ENCODE results near the gene TBX21. TPM values are rescaled to one million over a fixed set of nuclear protein-coding genes. Genes with fewer than 3 reads are reported as not detected.

TBX21 gene
- total RNA-seq, 1 experiment from 2014 or later: 0.15 TPM

DNA sequence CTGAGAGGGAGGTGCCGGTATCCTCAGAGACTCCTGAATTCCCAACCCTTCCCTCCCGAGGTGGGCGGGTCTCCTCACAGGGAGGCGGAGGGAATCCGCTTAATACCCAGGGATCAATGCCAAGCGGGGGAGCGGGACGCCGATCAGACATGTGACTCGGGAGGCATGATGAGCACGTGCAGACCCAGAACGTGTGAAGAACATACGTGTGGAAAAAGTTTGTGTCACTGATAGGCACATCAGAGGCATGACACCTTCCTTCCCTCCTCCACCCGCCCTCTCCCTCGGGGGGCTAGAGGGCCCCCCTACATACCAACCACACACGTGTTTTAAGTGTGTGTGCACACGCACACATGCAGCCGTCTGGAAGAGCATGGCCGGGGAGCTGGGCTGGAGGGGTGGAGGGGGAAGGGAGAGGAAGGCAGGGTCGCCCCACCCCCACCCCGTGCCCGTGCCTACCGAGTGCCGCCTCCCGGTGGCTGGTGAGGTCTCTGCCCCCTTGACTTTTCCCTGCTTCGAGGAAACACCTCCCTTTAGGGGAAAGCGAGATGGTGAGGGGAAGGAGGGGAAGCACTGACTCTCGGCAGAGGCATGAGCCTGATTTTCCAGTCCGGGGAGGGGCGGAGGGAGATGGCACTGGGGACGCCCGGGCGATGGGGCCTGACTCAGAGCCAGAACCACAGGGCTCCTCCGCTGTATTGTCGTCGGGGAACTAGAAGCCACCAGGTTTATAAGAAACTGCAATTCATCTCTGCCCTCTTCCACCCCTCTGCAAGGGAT lies 12.1 kb upstream of the TBX21 start (continued):
- TF ChIP-seq ZNF219 (CRISPR knock-in tag; IDR thresholded peaks at IDR 0.05; ENCODE audit: borderline replicate concordance) (peak; percentile 81; the same call in 1 of the 2 replicates), ETV6 (CRISPR knock-in tag; IDR thresholded peaks at IDR 0.05) (peak; percentile 85; the same call in 1 of the 2 replicates), ZNF121 (CRISPR knock-in tag; IDR thresholded peaks at IDR 0.05) (no peak), NR2C2 (CRISPR knock-in tag; IDR thresholded peaks at IDR 0.05) (peak; percentile 80), CREB1 (CRISPR knock-in tag; IDR thresholded peaks at IDR 0.05) (peak; percentile 84), PRRX2 (CRISPR knock-in tag; IDR thresholded peaks at IDR 0.05) (no peak), FOXJ3 (CRISPR knock-in tag; IDR thresholded peaks at IDR 0.05; ENCODE audit: borderline replicate concordance) (peak; percentile 83; the same call in 1 of the 2 replicates), SMAD3 (CRISPR knock-in tag; IDR thresholded peaks at IDR 0.05; ENCODE audit: borderline replicate concordance) (peak; percentile 93; the same call in 1 of the 2 replicates), ESRRA (CRISPR knock-in tag; IDR thresholded peaks at IDR 0.05; ENCODE audit: borderline replicate concordance) (peak; percentile 90), ATF1 (CRISPR knock-in tag; IDR thresholded peaks at IDR 0.05) (no peak), GRHL2 (CRISPR knock-in tag; IDR thresholded peaks at IDR 0.05; ENCODE audit: insufficient replicate concordance, severe bottlenecking) (no peak), ZNF317 (CRISPR knock-in tag; IDR thresholded peaks at IDR 0.05; ENCODE audit: borderline replicate concordance, low read depth) (no peak), EMX1 (CRISPR knock-in tag; IDR thresholded peaks at IDR 0.05) (no peak)
- TF ChIP-seq, protein P1, sequence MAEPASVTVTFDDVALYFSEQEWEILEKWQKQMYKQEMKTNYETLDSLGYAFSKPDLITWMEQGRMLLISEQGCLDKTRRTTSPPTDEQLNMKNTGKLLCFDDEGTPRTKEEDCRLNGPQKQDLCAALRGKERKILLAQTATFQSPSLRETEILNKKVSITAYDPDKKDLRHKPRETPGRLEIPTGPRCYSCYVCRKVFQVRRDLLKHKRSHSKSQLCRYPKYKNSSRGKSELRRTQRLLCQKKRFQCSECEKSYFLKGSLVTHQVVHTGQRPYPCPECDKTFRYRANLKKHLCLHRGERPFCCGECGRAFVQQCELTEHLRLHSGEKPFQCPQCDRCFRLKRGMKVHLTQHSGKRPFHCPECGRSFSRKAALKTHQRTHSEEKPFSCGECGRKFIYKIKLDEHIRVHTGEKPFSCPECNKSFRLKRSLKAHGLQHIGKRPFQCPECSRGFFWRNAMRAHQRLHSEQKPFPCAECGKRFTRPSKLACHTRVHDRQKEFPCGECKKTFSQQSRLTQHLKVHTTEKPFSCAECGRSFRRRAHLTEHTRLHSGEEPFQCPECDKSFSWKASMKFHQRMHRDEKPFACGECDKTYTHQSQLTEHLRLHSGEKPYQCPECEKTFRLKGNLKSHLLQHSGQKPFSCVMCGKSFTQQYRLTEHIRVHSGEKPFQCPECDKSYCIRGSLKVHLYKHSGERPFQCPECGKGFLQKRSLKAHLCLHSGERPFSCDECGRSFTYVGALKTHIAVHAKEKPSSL (CRISPR knock-in tag; conservative IDR thresholded peaks at IDR 0.05): no peak
- TF ChIP-seq, protein P2, sequence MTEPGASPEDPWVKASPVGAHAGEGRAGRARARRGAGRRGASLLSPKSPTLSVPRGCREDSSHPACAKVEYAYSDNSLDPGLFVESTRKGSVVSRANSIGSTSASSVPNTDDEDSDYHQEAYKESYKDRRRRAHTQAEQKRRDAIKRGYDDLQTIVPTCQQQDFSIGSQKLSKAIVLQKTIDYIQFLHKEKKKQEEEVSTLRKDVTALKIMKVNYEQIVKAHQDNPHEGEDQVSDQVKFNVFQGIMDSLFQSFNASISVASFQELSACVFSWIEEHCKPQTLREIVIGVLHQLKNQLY (CRISPR knock-in tag; IDR thresholded peaks at IDR 0.05): no peak
- TF ChIP-seq, protein P3, sequence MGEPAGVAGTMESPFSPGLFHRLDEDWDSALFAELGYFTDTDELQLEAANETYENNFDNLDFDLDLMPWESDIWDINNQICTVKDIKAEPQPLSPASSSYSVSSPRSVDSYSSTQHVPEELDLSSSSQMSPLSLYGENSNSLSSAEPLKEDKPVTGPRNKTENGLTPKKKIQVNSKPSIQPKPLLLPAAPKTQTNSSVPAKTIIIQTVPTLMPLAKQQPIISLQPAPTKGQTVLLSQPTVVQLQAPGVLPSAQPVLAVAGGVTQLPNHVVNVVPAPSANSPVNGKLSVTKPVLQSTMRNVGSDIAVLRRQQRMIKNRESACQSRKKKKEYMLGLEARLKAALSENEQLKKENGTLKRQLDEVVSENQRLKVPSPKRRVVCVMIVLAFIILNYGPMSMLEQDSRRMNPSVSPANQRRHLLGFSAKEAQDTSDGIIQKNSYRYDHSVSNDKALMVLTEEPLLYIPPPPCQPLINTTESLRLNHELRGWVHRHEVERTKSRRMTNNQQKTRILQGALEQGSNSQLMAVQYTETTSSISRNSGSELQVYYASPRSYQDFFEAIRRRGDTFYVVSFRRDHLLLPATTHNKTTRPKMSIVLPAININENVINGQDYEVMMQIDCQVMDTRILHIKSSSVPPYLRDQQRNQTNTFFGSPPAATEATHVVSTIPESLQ (CRISPR knock-in tag; IDR thresholded peaks at IDR 0.05): no peak
- TF ChIP-seq, protein P4, sequence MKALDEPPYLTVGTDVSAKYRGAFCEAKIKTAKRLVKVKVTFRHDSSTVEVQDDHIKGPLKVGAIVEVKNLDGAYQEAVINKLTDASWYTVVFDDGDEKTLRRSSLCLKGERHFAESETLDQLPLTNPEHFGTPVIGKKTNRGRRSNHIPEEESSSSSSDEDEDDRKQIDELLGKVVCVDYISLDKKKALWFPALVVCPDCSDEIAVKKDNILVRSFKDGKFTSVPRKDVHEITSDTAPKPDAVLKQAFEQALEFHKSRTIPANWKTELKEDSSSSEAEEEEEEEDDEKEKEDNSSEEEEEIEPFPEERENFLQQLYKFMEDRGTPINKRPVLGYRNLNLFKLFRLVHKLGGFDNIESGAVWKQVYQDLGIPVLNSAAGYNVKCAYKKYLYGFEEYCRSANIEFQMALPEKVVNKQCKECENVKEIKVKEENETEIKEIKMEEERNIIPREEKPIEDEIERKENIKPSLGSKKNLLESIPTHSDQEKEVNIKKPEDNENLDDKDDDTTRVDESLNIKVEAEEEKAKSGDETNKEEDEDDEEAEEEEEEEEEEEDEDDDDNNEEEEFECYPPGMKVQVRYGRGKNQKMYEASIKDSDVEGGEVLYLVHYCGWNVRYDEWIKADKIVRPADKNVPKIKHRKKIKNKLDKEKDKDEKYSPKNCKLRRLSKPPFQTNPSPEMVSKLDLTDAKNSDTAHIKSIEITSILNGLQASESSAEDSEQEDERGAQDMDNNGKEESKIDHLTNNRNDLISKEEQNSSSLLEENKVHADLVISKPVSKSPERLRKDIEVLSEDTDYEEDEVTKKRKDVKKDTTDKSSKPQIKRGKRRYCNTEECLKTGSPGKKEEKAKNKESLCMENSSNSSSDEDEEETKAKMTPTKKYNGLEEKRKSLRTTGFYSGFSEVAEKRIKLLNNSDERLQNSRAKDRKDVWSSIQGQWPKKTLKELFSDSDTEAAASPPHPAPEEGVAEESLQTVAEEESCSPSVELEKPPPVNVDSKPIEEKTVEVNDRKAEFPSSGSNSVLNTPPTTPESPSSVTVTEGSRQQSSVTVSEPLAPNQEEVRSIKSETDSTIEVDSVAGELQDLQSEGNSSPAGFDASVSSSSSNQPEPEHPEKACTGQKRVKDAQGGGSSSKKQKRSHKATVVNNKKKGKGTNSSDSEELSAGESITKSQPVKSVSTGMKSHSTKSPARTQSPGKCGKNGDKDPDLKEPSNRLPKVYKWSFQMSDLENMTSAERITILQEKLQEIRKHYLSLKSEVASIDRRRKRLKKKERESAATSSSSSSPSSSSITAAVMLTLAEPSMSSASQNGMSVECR (CRISPR knock-in tag; IDR thresholded peaks at IDR 0.05; ENCODE audit: borderline replicate concordance): peak; percentile 61; the same call in 1 of the 2 replicates
- TF ChIP-seq, protein P5, sequence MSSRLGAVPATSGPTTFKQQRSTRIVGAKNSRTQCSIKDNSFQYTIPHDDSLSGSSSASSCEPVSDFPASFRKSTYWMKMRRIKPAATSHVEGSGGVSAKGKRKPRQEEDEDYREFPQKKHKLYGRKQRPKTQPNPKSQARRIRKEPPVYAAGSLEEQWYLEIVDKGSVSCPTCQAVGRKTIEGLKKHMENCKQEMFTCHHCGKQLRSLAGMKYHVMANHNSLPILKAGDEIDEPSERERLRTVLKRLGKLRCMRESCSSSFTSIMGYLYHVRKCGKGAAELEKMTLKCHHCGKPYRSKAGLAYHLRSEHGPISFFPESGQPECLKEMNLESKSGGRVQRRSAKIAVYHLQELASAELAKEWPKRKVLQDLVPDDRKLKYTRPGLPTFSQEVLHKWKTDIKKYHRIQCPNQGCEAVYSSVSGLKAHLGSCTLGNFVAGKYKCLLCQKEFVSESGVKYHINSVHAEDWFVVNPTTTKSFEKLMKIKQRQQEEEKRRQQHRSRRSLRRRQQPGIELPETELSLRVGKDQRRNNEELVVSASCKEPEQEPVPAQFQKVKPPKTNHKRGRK (CRISPR knock-in tag; IDR thresholded peaks at IDR 0.05; ENCODE audit: borderline replicate concordance): no peak
- TF ChIP-seq, protein P6, sequence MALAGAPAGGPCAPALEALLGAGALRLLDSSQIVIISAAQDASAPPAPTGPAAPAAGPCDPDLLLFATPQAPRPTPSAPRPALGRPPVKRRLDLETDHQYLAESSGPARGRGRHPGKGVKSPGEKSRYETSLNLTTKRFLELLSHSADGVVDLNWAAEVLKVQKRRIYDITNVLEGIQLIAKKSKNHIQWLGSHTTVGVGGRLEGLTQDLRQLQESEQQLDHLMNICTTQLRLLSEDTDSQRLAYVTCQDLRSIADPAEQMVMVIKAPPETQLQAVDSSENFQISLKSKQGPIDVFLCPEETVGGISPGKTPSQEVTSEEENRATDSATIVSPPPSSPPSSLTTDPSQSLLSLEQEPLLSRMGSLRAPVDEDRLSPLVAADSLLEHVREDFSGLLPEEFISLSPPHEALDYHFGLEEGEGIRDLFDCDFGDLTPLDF (CRISPR knock-in tag; IDR thresholded peaks at IDR 0.05): peak; percentile 95
- TF ChIP-seq, protein P7, sequence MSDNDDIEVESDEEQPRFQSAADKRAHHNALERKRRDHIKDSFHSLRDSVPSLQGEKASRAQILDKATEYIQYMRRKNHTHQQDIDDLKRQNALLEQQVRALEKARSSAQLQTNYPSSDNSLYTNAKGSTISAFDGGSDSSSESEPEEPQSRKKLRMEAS (CRISPR knock-in tag; IDR thresholded peaks at IDR 0.05): peak; percentile 97
- TF ChIP-seq, protein P8, sequence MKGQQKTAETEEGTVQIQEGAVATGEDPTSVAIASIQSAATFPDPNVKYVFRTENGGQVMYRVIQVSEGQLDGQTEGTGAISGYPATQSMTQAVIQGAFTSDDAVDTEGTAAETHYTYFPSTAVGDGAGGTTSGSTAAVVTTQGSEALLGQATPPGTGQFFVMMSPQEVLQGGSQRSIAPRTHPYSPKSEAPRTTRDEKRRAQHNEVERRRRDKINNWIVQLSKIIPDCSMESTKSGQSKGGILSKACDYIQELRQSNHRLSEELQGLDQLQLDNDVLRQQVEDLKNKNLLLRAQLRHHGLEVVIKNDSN (CRISPR knock-in tag; IDR thresholded peaks at IDR 0.05): peak; percentile 87
- TF ChIP-seq, protein P9, sequence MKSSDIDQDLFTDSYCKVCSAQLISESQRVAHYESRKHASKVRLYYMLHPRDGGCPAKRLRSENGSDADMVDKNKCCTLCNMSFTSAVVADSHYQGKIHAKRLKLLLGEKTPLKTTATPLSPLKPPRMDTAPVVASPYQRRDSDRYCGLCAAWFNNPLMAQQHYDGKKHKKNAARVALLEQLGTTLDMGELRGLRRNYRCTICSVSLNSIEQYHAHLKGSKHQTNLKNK (CRISPR knock-in tag; IDR thresholded peaks at IDR 0.05): no peak
- TF ChIP-seq, protein P10, sequence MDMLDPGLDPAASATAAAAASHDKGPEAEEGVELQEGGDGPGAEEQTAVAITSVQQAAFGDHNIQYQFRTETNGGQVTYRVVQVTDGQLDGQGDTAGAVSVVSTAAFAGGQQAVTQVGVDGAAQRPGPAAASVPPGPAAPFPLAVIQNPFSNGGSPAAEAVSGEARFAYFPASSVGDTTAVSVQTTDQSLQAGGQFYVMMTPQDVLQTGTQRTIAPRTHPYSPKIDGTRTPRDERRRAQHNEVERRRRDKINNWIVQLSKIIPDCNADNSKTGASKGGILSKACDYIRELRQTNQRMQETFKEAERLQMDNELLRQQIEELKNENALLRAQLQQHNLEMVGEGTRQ (CRISPR knock-in tag; IDR thresholded peaks at IDR 0.05): peak; percentile 85
